SK-N-SH treated with all-trans-retinoic acid at 6 μM for 48 hours (cell line): ENCODE results near the gene TMEM236.

Experiments
- ATAC-seq: fragments of 200-7000 bp; cut with Tn5 transposase; 3 replicates; pipeline ENCODE4 v1.9.1; 2020; ENCODE audit warnings: mild to moderate bottlenecking, moderate library complexity
- ARNTL ChIP-seq: fragments of 450-650 bp; formaldehyde crosslinking; IDR thresholded peaks from 2 replicates; pipeline ENCODE4 v1.5.0; 2020; ENCODE audit warnings: low read depth, mild to moderate bottlenecking, moderate library complexity, borderline replicate concordance
- BACH2 ChIP-seq: fragments of 250-450 bp; sonication (Bioruptor Pico); IDR thresholded peaks from 2 replicates; pipeline ENCODE4 v1.9.0; 2021; ENCODE audit warnings: mild to moderate bottlenecking, borderline replicate concordance
- CREB5 ChIP-seq: fragments of 250-450 bp; sonication (Bioruptor Pico); IDR thresholded peaks from 2 replicates; pipeline ENCODE4 v1.5.1; 2020; ENCODE audit warnings: low read depth, mild to moderate bottlenecking, moderate library complexity
- CSDC2 ChIP-seq: fragments of 250-450 bp; sonication (Bioruptor Pico); IDR thresholded peaks from 2 replicates; pipeline ENCODE4 v1.5.0; 2020; ENCODE audit warnings: mild to moderate bottlenecking, moderate library complexity
- CSRNP3 ChIP-seq: fragments of 250-450 bp; sonication (Bioruptor Pico); IDR thresholded peaks from 2 replicates; pipeline ENCODE4 v1.5.1; 2021; ENCODE audit warnings: mild to moderate bottlenecking, moderate library complexity
- ESRRG ChIP-seq: fragments of 250-450 bp; sonication (Bioruptor Pico); IDR thresholded peaks from 2 replicates; pipeline ENCODE4 v1.6.1; 2021; ENCODE audit warnings: mild to moderate bottlenecking
- GLIS3 ChIP-seq: fragments of 250-450 bp; sonication (Bioruptor Pico); IDR thresholded peaks from 2 replicates; pipeline ENCODE4 v1.5.0; 2020; ENCODE audit warnings: mild to moderate bottlenecking, moderate library complexity
- ISL1 ChIP-seq: fragments of 250-450 bp; sonication (Bioruptor Pico); IDR thresholded peaks from 2 replicates; pipeline ENCODE4 v2.1.2; 2022; ENCODE audit warnings: mild to moderate bottlenecking, moderate library complexity
- PATZ1 ChIP-seq: fragments of 250-450 bp; sonication (Bioruptor Pico); IDR thresholded peaks from 2 replicates; pipeline ENCODE4 v1.8.0; 2020; ENCODE audit warnings: mild to moderate bottlenecking, moderate library complexity, borderline replicate concordance
- POU6F1 ChIP-seq: fragments of 250-450 bp; sonication (Bioruptor Pico); IDR thresholded peaks from 2 replicates; pipeline ENCODE4 v1.8.0; 2021; ENCODE audit warnings: low read depth, mild to moderate bottlenecking, moderate library complexity, borderline replicate concordance
- PPARA ChIP-seq: fragments of 250-450 bp; sonication (Bioruptor Pico); IDR thresholded peaks from 2 replicates; pipeline ENCODE4 v1.5.0; 2020; ENCODE audit warnings: mild to moderate bottlenecking, borderline replicate concordance
- RARB ChIP-seq: fragments of 250-450 bp; sonication (Bioruptor Pico); IDR thresholded peaks from 2 replicates; pipeline ENCODE4 v1.8.0; 2021; ENCODE audit warnings: mild to moderate bottlenecking, moderate library complexity
- SNAI2 ChIP-seq: fragments of 250-450 bp; sonication (Bioruptor Pico); IDR thresholded peaks from 2 replicates; pipeline ENCODE4 v1.5.0; 2020; ENCODE audit warnings: mild to moderate bottlenecking, moderate library complexity
- TOX ChIP-seq: fragments of 250-450 bp; sonication (Bioruptor Pico); IDR thresholded peaks from 2 replicates; pipeline ENCODE4 v1.8.0; 2021; ENCODE audit warnings: mild to moderate bottlenecking, moderate library complexity, borderline replicate concordance
- TSHZ2 ChIP-seq: fragments of 250-450 bp; sonication (Bioruptor Pico); IDR thresholded peaks from 2 replicates; pipeline ENCODE4 v1.5.0; 2020; ENCODE audit warnings: mild to moderate bottlenecking, moderate library complexity
- ZC3H10 ChIP-seq: fragments of 250-450 bp; sonication (Bioruptor Pico); IDR thresholded peaks from 2 replicates; pipeline ENCODE4 v1.5.1; 2021; ENCODE audit warnings: mild to moderate bottlenecking, moderate library complexity
- ZFP3 ChIP-seq: fragments of 250-450 bp; sonication (Bioruptor Pico); IDR thresholded peaks from 2 replicates; pipeline ENCODE4 v1.5.0; 2020; ENCODE audit warnings: mild to moderate bottlenecking, moderate library complexity
- ZFP30 ChIP-seq: fragments of 450-650 bp; formaldehyde crosslinking; IDR thresholded peaks from 2 replicates; pipeline ENCODE4 v1.5.0; 2022; ENCODE audit warnings: mild to moderate bottlenecking, moderate library complexity
- ZNF565 ChIP-seq: fragments of 450-650 bp; formaldehyde crosslinking; conservative IDR thresholded peaks from 2 replicates; pipeline ENCODE4 v1.5.0; 2020; ENCODE audit warnings: low read depth, mild to moderate bottlenecking, moderate library complexity
- ZNF8 ChIP-seq: fragments of 450-650 bp; formaldehyde crosslinking; IDR thresholded peaks from 2 replicates; pipeline ENCODE4 v1.5.0; 2020; ENCODE audit warnings: mild to moderate bottlenecking, moderate library complexity

TMEM236 gene

GRCh38 chr10:17842641-17843040 is 90.6 kb downstream of the TMEM236 start:
- TF ChIP-seq SNAI2 (CRISPR knock-in tag) = no peak
- TF ChIP-seq BACH2 (CRISPR knock-in tag) = no peak
- TF ChIP-seq ZFP30 (CRISPR knock-in tag) = no peak
- no peak for TF ChIP-seq CSDC2 (CRISPR knock-in tag)
- ATAC-seq = no peak

GRCh38 chr10:17847585-17848296 is 95.7 kb downstream of the TMEM236 start:
- peak; percentile 72 for ATAC-seq
- TF ChIP-seq CSDC2 (CRISPR knock-in tag) (no peak), PATZ1 (CRISPR knock-in tag) (no peak), ARNTL (no peak), ZNF8 (CRISPR knock-in tag) (no peak), ESRRG (CRISPR knock-in tag) (no peak), GLIS3 (CRISPR knock-in tag) (no peak), ZFP30 (CRISPR knock-in tag) (no peak), SNAI2 (CRISPR knock-in tag) (no peak), TSHZ2 (CRISPR knock-in tag) (no peak), ZFP3 (no peak), ZNF565 (CRISPR knock-in tag) (no peak), POU6F1 (CRISPR knock-in tag) (no peak), CREB5 (CRISPR knock-in tag) (no peak), TOX (CRISPR knock-in tag) (no peak), RARB (CRISPR knock-in tag) (no peak), BACH2 (CRISPR knock-in tag) (no peak), ISL1 (CRISPR knock-in tag) (no peak), CSRNP3 (no peak), PPARA (CRISPR knock-in tag) (no peak), ZC3H10 (CRISPR knock-in tag) (no peak)
- TF ChIP-seq, all 23 proteins: peak for 0

- ATAC-seq = no peak
- TF ChIP-seq CREB5 (CRISPR knock-in tag) (no peak), ARNTL (no peak), ZNF565 (CRISPR knock-in tag) (no peak), POU6F1 (CRISPR knock-in tag) (no peak), ZFP3 (no peak), TSHZ2 (CRISPR knock-in tag) (no peak), ZNF8 (CRISPR knock-in tag) (no peak), SNAI2 (CRISPR knock-in tag) (no peak), RARB (CRISPR knock-in tag) (no peak), PPARA (CRISPR knock-in tag) (no peak), ESRRG (CRISPR knock-in tag) (no peak), ZC3H10 (CRISPR knock-in tag) (no peak)
These were observed 96.6 kb downstream of the TMEM236 start for GRCh38 chr10:17848646-17849045.
